ENCODE results near the gene CNIH1.
"Not testable (repeated sequence)": the region's sequence is repeated elsewhere in the genome, so short reads cannot be mapped to it uniquely, and the experiment has no call there.

The CNIH1 gene

DNA sequence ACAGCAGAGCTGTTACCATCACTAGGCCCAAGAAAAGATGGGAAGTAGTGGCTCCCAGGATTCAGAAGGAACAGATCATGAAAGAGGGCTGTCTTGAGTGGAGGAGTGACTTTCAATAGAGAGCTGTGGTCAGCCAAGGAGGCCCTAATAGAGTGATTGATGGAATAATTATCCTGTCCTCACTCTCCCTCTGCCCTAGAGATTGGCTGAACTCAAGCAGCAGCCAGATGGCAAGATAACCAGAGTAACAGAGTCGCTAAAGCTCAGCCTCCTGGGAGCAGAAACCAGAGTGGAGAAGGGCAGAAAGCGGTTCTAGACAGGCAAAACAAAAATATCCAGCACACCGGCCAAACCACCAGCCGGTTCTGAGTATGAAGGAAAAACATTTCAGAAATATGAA is 24.5 kb upstream of the CNIH1 start:
- no peak for DNase-seq

DNA sequence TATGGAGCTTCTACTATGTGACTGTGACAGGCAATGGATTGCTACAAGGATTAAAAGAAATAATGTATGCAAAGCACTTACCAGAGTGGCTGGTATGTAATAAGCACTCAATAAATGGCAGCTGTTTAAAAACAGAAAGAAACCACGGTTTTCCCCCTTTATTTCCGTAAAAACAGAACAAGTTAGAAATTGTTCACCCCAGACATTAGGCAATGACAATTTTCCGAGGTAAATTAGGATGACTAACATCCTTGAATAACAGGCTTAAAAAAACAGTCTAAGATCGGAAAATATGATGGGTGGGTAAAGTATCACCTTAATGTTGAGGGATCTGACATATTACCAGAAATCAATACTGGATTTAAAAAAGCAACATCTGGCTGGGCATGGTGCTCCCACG is 20.9 kb upstream of the CNIH1 start:
- DNase-seq: no peak

DNA sequence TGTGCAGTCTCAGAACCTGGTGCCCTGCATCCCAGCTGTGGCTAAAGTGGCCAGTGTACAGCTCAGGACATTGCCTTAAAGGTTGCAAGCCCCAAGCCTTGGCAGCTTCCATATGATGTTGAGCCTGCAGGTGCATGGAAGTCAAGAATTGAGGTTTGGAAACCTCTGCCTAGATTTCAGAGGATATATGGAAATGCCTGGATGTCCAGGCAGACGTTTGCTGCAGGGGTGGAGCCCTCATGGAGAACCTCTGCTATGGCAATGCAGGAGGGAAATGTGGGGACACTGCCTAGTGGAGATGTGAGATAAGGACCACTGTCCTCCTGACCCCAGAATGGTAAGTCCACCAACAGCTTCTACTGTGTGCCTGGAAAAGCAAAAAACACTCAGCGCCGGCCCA is 17.9 kb upstream of the CNIH1 start:
- no peak for DNase-seq

DNA sequence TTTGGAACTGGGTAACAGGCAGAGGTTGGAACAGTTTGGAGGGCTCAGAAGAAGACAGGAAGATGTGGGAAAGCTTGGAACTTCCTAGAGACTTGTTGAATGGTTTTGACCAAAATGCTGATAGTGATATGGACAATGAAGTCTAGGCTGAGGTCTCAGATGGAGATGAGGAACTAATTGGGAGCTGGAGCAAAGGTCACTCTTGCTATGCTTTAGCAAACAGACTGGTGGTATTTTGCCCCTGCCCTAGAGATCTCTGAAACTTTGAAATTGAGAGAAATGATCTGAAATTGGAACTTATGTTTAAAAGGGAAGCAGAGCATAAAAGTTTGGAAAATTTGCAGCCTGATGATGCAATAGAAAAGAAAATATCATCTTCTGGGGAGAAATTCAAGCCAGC is 17.4 kb upstream of the CNIH1 start:
- DNase-seq: not testable (repeated sequence)

DNA sequence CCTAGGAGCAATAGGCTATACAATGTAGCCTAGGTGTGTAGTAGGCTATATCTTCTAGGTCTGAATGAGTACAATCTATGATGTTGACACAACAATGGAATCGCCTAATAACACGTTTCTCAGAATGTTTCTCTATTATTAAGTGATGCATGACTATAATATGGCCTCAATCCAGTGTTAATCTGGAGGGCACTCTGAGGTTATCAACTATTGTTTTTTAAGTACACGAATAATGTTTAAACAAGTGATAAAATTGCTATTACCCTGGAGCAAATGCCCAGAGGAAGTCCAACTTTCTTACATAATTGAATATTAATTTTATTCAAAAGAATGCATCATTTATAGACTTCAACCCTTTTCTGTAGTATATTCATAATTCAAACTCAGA is 16.4 kb upstream of the CNIH1 start:
- DNase-seq: no peak

DNA sequence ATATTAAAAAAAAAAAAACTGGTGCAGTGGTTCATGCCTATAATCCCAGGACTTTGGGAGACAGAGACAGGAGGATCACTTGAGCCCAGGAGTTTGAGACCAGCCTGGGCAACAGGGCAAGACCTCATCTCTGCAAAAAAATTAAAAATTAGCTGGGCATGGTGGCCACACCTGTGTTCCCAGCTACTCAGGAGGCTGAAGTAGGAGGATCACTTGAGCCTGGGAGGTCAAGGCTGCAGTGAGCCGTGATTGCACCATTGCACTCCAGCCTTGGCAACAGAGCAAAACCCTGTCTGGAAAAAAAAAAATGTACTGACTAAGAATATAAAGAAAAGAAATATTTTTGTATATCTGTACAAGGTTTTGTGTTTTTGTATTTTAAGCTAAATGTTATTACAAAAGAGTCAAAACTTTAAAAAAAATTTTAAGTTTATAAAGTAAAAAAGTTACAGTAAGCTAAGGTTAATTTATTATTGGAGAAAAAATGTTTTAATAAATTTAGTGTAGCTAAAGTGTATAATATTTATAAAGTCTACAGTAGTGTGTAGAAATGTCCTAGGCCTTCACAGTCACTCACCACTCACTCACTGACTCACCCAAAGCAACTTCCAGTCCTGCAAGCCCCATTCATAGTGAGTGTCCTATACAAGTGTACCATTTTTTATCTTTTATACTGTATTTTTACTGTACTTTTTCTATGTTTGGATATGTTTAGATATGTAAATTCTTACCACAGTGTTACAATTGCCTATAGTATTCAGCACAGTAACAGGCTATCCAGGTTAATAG is 15.8 kb upstream of the CNIH1 start:
- not testable (repeated sequence) for DNase-seq

DNA sequence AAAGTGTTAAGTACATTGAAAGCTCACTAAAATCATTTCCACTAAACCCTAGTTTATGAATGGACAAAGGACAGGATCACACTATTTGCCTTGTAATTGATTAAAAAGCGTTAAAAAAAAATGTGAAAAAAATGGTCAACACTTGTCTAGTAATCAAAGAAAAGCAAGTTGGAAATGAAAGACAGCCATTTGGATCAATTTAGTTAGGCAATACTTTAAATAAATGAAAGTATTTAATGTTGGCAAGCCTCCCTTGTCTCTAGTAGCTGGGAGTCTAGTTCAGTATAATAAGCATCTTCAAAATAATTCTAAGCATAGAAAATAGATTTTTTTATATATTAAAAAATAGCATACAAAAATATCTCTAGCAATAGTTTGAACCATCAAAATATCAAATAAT is 14.2 kb upstream of the CNIH1 start:
- no peak for DNase-seq

DNA sequence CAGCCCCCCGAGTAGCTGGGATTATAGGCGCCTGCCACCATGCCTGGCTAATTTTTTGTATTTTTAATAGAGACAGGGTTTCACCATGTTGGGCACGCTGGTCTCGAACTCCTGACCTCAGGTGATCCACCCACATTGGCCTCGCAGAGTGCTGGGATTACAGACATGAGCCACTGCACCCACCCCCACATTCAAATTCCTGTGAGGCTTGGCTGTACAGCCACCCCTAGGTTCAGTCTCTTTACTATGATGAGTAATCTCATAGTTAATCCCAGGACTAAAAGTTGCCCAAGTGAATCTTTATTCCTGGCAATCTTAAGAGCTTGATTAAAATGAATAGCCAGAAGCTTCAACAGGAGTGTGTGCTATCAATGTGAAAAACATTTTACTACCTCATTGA is 12.8 kb upstream of the CNIH1 start:
- not testable (repeated sequence) for DNase-seq

DNA sequence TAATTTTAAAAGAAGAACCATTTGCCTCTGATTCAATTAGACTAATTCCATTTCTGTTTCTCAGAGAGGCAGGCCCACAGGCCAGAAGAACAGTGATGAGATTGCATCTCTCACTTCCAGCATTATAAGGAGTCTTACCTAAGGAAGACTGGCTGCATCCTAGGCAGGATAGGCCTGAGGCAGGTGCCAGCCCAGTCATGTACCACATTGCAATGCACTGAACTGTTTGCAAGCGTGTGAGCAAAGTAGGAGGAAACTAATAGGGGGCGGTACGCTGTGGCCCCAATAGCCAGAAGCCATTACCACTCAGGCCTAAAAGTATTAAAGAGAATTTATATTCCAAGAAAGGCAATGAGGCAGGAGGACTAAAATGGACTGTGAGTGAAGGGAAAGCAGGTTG is 12.1 kb upstream of the CNIH1 start:
- no peak for DNase-seq

DNA sequence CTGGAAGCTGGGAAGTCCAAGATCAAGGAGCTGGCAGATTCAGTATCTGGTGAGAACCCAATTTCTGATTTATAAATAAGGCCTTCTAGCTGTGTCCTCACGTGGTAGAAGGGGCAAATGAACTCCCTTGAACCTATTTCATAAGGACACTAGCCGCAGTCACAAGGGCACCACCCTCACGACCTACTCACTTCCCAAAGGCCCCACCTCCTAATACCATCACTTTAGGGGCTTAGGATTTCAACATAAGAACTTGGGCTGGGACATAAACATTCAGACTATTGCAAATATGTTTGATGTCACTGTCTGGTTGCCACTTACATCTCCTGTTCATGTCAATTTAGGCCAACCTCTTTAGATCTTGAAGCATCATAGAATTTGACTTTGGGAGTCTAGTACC is 10.8 kb upstream of the CNIH1 start:
- no peak for DNase-seq

DNA sequence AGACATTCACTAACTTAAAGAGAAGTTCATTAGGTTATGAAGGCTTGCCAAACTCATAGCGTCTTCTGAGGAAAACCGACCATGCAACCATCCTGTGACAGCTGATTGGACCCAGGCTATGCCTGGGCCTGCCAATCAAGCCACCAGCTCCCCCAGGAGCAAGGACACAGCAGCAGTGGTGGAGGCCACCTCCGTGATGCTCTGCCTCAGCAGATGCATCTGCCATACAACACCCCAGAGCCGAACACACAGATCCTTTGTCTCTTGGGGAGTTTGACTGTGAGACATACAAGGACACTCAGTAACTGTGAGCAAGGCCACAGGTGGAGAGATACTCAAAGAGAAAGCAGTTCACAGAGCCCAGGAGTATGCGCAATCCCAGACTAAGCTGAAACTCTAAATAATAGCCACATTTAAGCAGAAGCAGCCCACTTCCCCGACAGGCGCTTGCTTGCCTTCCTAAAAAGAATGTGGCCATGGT is 10.0 kb upstream of the CNIH1 start:
- DNase-seq: no peak

DNA sequence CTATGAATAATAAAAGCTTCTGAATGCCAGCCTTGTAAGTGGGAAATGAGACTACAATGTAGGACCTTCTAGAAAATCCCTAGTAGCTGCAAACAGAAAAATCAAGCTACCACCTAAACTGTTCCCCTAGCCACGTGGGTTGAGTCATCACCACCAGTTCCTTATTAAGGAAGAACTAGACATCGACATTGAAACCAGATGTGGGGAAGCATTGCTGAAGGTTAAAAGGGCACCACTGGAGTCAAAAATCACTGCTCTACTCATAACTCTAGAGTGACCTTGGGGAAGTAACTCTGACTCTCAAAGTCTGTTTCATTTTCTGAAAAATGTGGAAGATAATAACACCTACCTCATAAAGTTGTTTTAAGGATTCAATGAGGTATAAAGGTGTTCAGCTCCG is 9.4 kb upstream of the CNIH1 start:
- DNase-seq: no peak

DNA sequence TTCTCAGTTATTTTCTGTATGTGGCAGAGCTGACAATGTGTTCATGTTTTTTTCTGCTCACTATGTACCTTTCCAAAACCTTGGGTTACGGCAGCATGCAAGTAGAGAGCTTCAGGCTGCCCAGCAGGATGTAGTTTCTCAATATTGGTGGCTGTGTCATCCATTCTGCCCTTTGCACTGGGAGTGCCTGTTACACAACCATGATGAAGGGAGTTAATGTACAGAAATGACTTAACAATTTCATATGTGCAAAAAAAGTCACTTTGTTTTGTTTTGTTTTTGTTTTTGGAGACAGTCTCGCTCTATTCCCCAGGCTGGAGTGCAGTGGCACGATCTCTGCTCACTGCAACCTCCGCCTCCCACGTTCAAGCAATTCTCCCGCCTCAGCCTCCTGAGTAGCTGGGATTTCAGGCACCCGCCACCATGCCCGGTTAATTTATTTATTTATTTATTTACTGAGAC is 6.1 kb upstream of the CNIH1 start:
- DNase-seq: no peak

DNA sequence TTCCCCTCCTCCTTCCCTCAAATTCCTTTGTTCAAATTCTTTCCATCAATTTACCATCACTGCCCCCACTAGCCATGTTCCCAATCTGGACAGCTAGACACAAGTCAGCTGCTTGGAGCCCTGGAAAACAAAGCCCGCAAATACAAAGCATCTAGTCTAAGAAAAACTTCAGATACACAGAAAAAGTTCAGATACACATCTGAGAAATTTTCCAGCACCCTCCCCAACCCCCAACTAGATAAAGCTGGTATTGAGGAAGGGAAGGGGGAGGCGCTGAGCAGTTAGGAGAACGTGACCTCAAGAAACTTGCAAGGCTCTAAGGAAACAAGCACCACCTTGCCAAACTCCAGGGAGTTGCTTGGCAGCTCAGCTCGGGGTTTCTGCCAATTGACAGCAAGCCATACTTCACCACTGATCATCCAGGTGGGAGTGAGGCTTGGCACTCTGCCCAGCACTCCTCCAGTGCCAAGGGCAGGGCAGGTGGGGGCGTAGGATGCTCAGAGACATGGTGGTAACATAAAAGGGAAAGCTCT is 5.1 kb upstream of the CNIH1 start:
- no peak for DNase-seq

DNA sequence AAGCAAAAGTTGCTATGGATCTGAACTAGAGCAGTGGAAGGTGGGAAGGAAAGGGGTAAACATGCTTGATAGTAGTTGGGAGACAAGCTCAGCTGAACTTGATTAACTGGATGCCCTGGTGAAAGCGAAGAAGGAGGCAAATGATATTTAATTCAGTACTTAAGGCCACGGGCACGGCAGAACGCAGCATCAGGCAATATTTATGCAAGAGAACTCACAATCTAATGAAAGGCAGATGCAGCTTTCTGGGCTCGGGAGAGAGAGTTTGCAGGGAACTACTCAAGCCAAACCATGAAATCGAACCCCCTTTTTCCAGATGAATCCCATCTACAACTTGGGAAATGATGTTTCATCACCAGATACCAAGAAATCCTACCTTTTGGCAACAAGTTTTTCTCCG is 3.5 kb upstream of the CNIH1 start:
- DNase-seq: no peak

DNA sequence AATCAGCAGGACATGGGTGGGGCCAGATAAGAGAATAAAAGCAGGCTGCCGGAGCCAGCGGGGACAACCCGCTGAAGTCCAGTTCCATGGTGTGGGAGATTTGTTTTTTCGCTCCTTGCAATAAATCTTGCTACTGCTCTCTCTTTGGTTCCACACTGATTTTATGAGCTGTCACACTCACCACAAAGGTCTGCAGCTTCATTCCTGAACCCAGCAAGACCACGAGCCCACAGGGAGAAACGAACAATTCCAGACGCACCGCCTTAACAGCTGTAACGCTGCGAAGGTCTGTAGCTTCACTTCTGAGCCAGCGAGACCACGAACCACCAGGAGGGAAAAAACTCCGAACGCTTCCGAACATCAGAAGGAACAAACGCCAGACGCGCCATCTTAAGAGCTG is 2.8 kb upstream of the CNIH1 start:
- no peak for DNase-seq

DNA sequence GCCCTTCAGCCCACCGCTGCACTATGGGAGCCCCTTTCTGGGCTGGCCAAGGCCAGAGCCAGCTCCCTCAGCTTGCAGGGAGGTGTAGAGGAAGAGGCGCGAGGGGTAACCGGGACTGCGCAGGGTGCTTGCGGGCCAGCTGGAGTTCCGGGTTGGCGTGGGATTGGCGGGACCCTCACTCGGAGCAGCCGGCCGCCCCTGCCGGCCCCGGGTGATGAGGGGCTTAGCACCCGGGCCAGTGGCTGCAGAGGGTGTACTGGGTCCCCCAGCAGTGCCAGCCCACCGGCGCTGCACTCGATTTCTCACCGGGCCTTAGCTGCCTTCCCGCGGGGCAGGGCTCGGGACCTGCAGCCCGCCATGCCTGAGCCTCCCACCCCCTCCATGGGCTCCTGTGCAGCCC is 1.8 kb upstream of the CNIH1 start:
- DNase-seq: not testable (repeated sequence)

DNA sequence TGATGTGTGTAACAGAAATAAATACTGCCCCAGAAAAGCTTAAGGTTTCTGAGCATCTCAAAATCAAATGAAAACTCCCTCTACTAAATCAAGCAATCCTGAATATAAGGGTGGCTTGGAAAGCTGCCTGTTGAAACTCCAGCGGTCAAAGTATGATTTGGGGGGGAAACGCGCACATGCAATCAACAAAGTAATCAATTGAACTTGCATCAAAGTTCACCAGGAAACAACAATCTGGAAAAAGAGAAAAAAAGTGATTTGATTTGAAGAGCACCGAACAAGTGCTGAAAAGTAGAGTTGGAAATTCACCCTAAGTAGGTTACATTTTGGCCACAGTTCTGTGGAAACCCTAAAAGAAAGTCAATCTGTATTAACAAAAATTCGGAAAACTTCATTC is 700 bp downstream of the CNIH1 start:
- no peak for DNase-seq

DNA sequence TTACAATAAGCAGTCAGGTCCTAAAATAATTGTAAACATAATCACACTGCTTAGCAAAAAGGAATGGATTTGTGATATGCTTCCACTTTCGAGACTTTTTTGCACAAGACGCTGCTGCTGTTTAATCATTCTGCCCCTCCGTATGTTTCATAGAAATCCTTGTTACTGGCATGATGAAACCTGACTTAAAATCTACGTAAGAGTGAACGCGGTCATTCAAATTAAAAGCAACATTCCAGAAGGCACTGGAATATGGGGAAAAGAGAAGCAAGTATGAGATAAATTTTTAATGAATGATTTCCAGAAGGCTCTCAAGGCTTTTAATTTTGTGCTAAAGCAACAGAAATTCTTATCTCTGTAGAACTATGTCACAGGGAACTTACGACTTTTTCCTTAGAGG is 1.1 kb downstream of the CNIH1 start:
- no peak for DNase-seq

DNA sequence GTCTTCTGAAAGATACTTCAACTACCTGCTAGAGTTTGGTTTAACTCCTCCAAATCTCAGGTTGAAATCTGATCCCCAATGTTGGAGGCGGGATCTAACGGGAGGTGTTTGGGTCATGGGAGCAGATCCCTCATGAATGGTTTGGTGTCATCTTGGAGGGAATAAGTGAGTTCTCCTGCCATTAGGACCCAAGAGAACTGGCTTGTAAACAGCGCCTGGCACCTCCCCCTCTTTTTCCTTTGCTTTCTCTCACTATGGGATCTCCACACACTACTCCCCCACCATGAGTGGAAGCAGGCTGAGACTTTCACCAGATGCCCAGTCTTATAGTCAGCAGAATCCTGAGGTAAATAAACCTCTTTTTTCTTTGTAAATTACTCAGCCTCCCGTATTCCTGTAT is 2.5 kb downstream of the CNIH1 start:
- DNase-seq: no peak

DNA sequence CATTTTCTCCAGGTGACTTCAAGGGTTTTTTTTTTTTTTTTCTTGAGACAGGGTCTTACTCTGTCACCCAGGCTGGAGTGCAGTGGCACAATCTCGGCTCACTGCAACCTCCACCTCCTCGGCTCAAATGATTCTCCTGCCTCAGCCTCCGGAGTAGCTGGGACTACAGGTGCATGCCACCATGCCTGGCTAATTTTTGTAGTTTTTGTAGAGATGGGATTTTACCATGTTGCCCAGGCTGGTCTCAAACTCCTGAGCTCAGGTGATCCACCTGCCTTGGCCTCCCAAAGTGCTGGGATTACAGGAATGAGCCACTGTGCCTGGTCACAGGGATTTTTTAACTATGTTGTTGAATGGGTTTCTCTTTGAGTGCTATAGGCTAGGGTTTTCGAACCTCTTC is 3.2 kb downstream of the CNIH1 start:
- not testable (repeated sequence) for DNase-seq

DNA sequence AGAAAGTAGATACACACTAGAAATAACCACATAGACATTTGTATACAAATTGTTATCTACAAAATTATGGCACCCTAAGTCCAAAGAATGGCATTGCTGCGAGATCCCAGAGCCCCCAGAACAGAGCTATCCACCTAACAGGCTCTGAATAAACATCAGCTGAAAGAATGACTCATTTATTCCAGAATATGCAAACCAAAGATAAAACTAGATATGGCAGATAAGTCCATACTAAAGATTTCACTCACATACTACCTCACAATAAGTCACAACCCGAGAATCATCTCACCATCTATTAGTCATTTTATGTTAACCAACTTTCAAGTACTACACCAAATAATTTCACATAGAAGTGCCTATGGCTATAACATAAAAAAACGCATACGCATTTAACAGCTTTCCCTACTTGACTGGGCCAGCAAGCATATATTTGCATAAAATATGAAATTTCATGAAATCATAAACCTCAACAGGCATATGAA is 5.6 kb downstream of the CNIH1 start:
- DNase-seq: no peak

DNA sequence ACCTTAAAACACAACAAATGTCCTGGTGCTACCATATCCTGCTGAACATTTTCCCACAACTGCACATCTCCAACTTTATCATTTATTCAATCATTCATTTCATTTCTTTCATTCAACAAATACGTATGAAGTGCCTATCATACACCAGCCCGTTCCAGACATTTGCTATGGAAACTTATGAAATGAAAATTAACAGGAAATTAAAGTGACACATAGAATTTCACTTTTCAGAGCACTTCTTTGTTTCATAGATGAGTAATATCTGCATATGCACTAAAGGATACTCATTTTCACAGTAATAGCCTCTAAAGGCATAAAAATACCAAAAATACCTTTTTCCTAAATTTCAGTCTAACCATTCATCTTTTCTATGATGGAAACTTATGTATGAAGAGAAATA is 12.6 kb downstream of the CNIH1 start:
- DNase-seq: no peak

DNA sequence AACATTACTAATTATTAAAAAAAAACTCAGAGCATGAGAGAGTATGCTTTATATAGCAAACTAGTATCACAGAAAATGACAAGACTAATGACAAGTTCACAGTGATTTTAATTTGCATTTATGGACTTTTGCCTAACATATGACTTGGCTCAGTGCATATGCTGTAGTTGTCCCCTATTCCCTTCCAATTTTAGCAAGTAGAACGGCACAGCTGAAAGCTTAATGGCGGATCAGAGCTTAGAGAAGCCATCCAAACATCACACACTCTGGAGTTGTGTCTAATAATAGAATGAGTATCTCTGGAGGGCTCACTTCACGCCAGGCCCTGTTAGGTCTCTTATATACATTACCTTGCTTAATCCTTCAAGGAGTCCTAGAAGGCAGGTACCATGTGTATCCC is 13.3 kb downstream of the CNIH1 start:
- DNase-seq: no peak
